Keratinocyte (primary cell): ENCODE data around the gene ADPRH. TPM values are rescaled to one million over a fixed set of nuclear protein-coding genes. Genes with fewer than 3 reads are reported as not detected.

Experiments
- DNase-seq: peaks from one replicate; pipeline ENCODE4 v3.0.0-alpha.2; 2011; ENCODE audit warnings: low read depth, missing footprints, low spot score
- FAIRE-seq: peaks from 2 replicates; lab custom pipeline; 2011; peaks lifted over from hg19 to GRCh38; lab: Jason Lieb, UNC
- H2AFZ ChIP-seq: 2 replicates; pipeline ENCODE4 v1.6.0; 2012; ENCODE audit warnings: low read length, control low read depth, inconsistent platforms; ENCODE audit not compliant: control insufficient read depth
- H3K27ac ChIP-seq: 2 replicates; pipeline ENCODE4 v1.5.1; 2011; ENCODE audit warnings: low read length; ENCODE audit not compliant: control insufficient read depth, insufficient read depth
- H3K27me3 ChIP-seq: 3 replicates; pipeline ENCODE4 v1.6.0; 2011; ENCODE audit warnings: low read length; ENCODE audit not compliant: control insufficient read depth, insufficient read depth; ENCODE audit errors: extremely low read depth
- H3K36me3 ChIP-seq, 2 experiments: 2 replicates in 1 of 2; 3 replicates in 1 of 2; pipeline ENCODE4 v1.5.1; 2011; ENCODE audit warnings: low read length in 2 of 2, mild to moderate bottlenecking in 1 of 2; ENCODE audit not compliant: control insufficient read depth in 2 of 2, insufficient read depth in 2 of 2; ENCODE audit errors: extremely low read depth in 1 of 2
- H3K4me1 ChIP-seq: 3 replicates; pipeline ENCODE4 v1.5.1; 2011; ENCODE audit warnings: low read length; ENCODE audit not compliant: control insufficient read depth, insufficient read depth; ENCODE audit errors: extremely low read depth
- H3K4me2 ChIP-seq: 3 replicates; pipeline ENCODE4 v1.6.0; 2011; ENCODE audit warnings: low read depth, low read length; ENCODE audit not compliant: control insufficient read depth, insufficient read depth; ENCODE audit errors: extremely low read depth
- H3K4me3 ChIP-seq, 3 experiments: fragments of 200-600 bp in 1 of 3; sonication (generic) in 1 of 3; 2 replicates in 2 of 3; 3 replicates in 1 of 3; pipeline ENCODE4 v1.5.1; 2011 to 2016; ENCODE audit warnings: low read length in 3 of 3, mild to moderate bottlenecking in 3 of 3, control low read depth in 2 of 3, inconsistent platforms in 1 of 3, low read depth in 1 of 3, mixed read lengths in 1 of 3, mixed run types in 1 of 3, moderate library complexity in 1 of 3; ENCODE audit not compliant: control insufficient read depth in 2 of 3, insufficient read depth in 2 of 3; ENCODE audit errors: extremely low read depth in 1 of 3
- H3K79me2 ChIP-seq: 2 replicates; pipeline ENCODE4 v1.6.0; 2012; ENCODE audit warnings: low read length; ENCODE audit not compliant: control insufficient read depth, insufficient read depth
- H3K9ac ChIP-seq: 3 replicates; pipeline ENCODE4 v1.6.0; 2011; ENCODE audit warnings: low read length; ENCODE audit not compliant: control insufficient read depth, insufficient read depth; ENCODE audit errors: extremely low read depth
- H3K9me1 ChIP-seq: 3 replicates; pipeline ENCODE4 v1.6.0; 2011; ENCODE audit warnings: low read length; ENCODE audit not compliant: control insufficient read depth, insufficient read depth; ENCODE audit errors: extremely low read depth
- H3K9me3 ChIP-seq: 2 replicates; pipeline ENCODE4 v1.5.1; 2012; ENCODE audit warnings: low read depth, low read length; ENCODE audit not compliant: control insufficient read depth
- H4K20me1 ChIP-seq: 3 replicates; pipeline ENCODE4 v1.6.0; 2011; ENCODE audit warnings: low read length; ENCODE audit not compliant: control insufficient read depth, insufficient read depth; ENCODE audit errors: extremely low read depth
- CTCF ChIP-seq, 3 experiments: IDR thresholded peaks in 1 of 3; conservative IDR thresholded peaks in 1 of 3; optimal IDR thresholded peaks in 1 of 3; 2 replicates in 2 of 3; 3 replicates in 1 of 3; pipeline versions ENCODE3 to v1.5.1; 2011; ENCODE audit warnings: low read length in 3 of 3, mild to moderate bottlenecking in 3 of 3, moderate library complexity in 2 of 3, control low read depth in 1 of 3, inconsistent platforms in 1 of 3; ENCODE audit not compliant: insufficient read depth in 2 of 3; ENCODE audit errors: extremely low read depth in 1 of 3
- EZH2 ChIP-seq: IDR thresholded peaks from one replicate; pipeline ENCODE4 v1.6.1; 2012; ENCODE audit warnings: inconsistent platforms, mild to moderate bottlenecking, low read length, moderate library complexity
- dilution Hi-C: fragments of 300-500 bp; cut with MboI; formaldehyde crosslinking; loops from one replicate; pipeline ENCODE4 v1.7.0; 2020; ENCODE audit warnings: low sequenced_read_pairs; ENCODE audit not compliant: extremely low pct_ligation_motif_present
- polyA plus RNA-seq, 5 experiments: library from polyadenylated mRNA; depleted of rRNA in 3 of 5; stranded (reverse) in 3 of 5; stranded (forward) in 1 of 5; unstranded in 1 of 5; fragments of >200 nt; gene quantifications; 1 replicate in 1 of 5; 2 replicates in 3 of 5; 3 replicates in 1 of 5; pipeline versions ENCODE4 v1.2.1 to v1.2.3, GENCODE V29; 2011 to 2012; ENCODE audit warnings: missing spikeins in 2 of 5, low read depth in 1 of 5, low replicate concordance in 1 of 5

The ADPRH gene
- polyA plus RNA-seq, 1 donor (not counting 4 experiments of a cell fraction or from before 2014, with no cell fraction given) = 0.39 TPM

DNA sequence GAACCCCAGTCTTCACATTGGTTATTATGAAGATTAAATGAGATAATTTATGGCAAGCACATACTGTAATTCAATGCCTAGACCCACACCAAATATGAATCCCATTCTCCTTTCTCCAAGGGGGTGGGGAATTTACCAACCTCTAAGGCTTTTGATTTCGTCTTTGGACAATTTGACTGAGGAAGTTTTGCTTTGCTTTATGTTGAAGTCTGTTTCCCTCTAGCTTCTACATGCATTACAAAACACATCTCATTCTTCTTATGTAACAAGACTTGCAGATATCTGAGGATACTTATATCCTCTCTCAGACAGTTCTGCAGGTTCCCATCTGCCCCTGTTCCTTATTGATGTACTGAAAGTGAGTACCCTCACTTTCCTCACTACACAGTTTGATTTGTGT lies 32.1 kb upstream of the ADPRH start:
- dilution Hi-C loops = no loop called here
- Histone ChIP-seq H3K9me3 (no peaks in the 10 kb centered on the region), H3K4me1 (no peaks in the 10 kb centered on the region), H3K4me2 (no peak overlapping the region), H3K36me3 (no peaks in the 10 kb centered on the region), H3K27me3 (no peaks in the 10 kb centered on the region), H3K27ac (no peak overlapping the region), H3K4me3 (no peak overlapping the region), H3K79me2 (no peaks in the 10 kb centered on the region), H3K9ac (no peak overlapping the region), H2AFZ (no peak overlapping the region), H4K20me1 (no peaks in the 10 kb centered on the region), H3K9me1 (no peaks in the 10 kb centered on the region)
- TF ChIP-seq CTCF (optimal IDR thresholded peaks at IDR 0.05 in 1 of 3, IDR thresholded peaks at IDR 0.05 in 1 of 3, conservative IDR thresholded peaks at IDR 0.05 in 1 of 3; ENCODE audit: extremely low read depth in 1 of 3, insufficient read depth in 2 of 3, low read length in 3 of 3) = no peak
- TF ChIP-seq EZH2 = no peak
- FAIRE-seq (no peak), DNase-seq (no peak)

GRCh38 chr3:119548341-119548740 lies 31.0 kb upstream of the ADPRH start:
- dilution Hi-C loops = no loop called here
- Histone ChIP-seq H3K79me2 (no peaks in the 10 kb centered on the region), H3K4me3 (no peak overlapping the region), H3K27ac (no peak overlapping the region), H3K9me1 (no peaks in the 10 kb centered on the region), H3K36me3 (no peaks in the 10 kb centered on the region), H3K9me3 (no peaks in the 10 kb centered on the region), H2AFZ (no peak overlapping the region), H3K27me3 (no peaks in the 10 kb centered on the region), H3K9ac (no peak overlapping the region), H3K4me2 (no peak overlapping the region), H4K20me1 (no peaks in the 10 kb centered on the region), H3K4me1 (no peaks in the 10 kb centered on the region)
- DNase-seq (no peak), FAIRE-seq (no peak)
- TF ChIP-seq EZH2 (no peak), CTCF (optimal IDR thresholded peaks at IDR 0.05 in 1 of 3, IDR thresholded peaks at IDR 0.05 in 1 of 3, conservative IDR thresholded peaks at IDR 0.05 in 1 of 3; ENCODE audit: extremely low read depth in 1 of 3, insufficient read depth in 2 of 3, low read length in 3 of 3) (no peak)
